ENCODE data around the gene FAM111A. TPM values are rescaled to one million over a fixed set of nuclear protein-coding genes. Genes with fewer than 3 reads are reported as not detected.
A peak's percentile ranks its signal among the peaks of the same experiment; 100 is the strongest.

FAM111A gene
- polyA plus RNA-seq, 3 donors = 34.6 to 101 (median 55.7) TPM

DNA sequence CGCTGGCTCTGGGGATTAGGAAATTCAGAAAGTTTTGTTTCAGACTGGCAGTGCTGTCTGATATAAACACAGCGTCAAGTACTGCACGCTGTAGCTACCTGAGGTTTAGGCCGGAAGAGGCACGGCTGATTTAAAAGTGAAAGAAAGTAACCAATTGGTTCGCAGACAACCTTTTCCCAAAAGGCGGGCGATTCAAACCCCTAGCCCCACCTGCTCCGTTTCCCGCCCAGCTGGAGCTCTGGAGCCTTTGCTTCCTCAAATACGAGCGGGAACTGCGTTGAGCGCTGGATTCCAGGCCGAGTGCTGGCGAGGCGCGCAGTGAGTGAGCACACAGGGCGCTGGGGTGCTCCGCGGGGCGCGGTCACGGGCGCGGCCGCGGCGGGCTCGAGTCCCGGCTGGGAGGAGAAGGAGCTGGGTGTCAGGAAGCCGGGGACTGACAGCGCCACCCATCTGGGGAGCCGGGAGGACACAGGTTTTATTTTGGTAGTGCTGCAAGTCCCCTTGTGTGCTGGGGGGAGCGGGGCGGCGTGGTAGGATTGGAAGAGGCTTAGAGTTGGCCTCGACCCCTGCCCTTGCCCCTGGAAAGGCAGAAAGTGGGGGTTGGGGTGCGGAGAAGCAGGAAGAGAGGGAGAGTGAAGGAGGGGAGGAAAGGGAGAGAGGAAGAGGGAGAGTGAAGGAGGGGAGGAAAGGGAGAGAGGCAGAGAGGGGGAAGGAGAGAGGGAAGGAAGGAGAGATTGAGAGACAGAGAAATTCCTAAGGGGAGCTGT, 2.1 kb downstream of the FAM111A start:
- peak overlapping the region; percentile 86 for H2AFZ ChIP-seq (ENCODE audit: insufficient read depth, low read depth, low read length, poor library complexity, severe bottlenecking)
- H3K4me1 Mint-ChIP-seq = peaks cover 61% of the 10 kb centered on the region
- no peaks in the 10 kb centered on the region for H3K27me3 ChIP-seq (ENCODE audit: control insufficient read depth in 2 of 2, insufficient read depth in 2 of 2, low read length in 2 of 2)
- H3K36me3 Mint-ChIP-seq = peaks cover 20 to 26% of the 10 kb centered on the region in 2 donors
- H3K4me3 Mint-ChIP-seq = peak overlapping the region; percentile 82 to 97
- peak overlapping the region; percentile 99 for H3K4me2 ChIP-seq (replicated peaks; ENCODE audit: extremely low read depth, low read length, poor library complexity, severe bottlenecking)
- no peaks in the 10 kb centered on the region for H3K27me3 Mint-ChIP-seq (ENCODE audit: low read depth in 3 of 3)
- peaks cover 4% of the 10 kb centered on the region for H4K20me1 ChIP-seq (ENCODE audit: insufficient read depth, low read length)
- H3K9ac ChIP-seq (ENCODE audit: insufficient read depth, low read length, poor library complexity, severe bottlenecking) = peak overlapping the region; percentile 70
- H3K9me3 Mint-ChIP-seq = no peaks in the 10 kb centered on the region
- H3K27ac Mint-ChIP-seq = peak overlapping the region; percentile 96 to 98 (median 97)
- peak overlapping the region; percentile 53 to 99 (median 55) for H3K4me3 ChIP-seq (replicated peaks in 1 of 3; ENCODE audit: low read depth in 2 of 3, low read length in 3 of 3)
- peak overlapping the region; percentile 91 to 99 for H3K27ac ChIP-seq (ENCODE audit: low read depth in 1 of 2, low read length in 2 of 2)
- TF ChIP-seq CTCF (IDR thresholded peaks at IDR 0.05) = no peak
- peaks cover 11 to 29% of the 10 kb centered on the region in 2 donors for H3K36me3 ChIP-seq (replicated peaks in 1 of 2; ENCODE audit: control insufficient read depth in 1 of 2, insufficient read depth in 2 of 2, low read length in 2 of 2)
- WGBS (ENCODE audit: insufficient coverage) = under 1% methylated on average over 35 of the region's 39 CpGs
- H3K79me2 ChIP-seq (ENCODE audit: insufficient read depth, low read length) = peaks cover 70% of the 10 kb centered on the region
- peaks cover 43 to 56% of the 10 kb centered on the region in 2 donors for H3K4me1 ChIP-seq (ENCODE audit: control insufficient read depth in 1 of 2, insufficient read depth in 2 of 2, low read length in 2 of 2)
- no peaks in the 10 kb centered on the region for H3K9me3 ChIP-seq (replicated peaks in 1 of 2; ENCODE audit: control insufficient read depth in 1 of 2, insufficient read depth in 1 of 2, low read length in 2 of 2)
- intact Hi-C loops (cut with micrococcal nuclease) = loop anchor here (5.0 to 10.0 kb wide), 3 partner anchors 37 to 570 kb away; partner anchors contain the start of genes FAM111B (in 1 of the 2), LPXN (in 1 of the 2) and ZFP91 (in 1 of the 2)
- peak; percentile 71 to 85 (median 79) for DNase-seq

GRCh38 chr11:59145534-59145933, 2.9 kb downstream of the FAM111A start:
- H3K27ac ChIP-seq (ENCODE audit: low read depth in 1 of 2, low read length in 2 of 2) = peak overlapping the region; percentile 91 to 99
- H3K27me3 ChIP-seq (ENCODE audit: control insufficient read depth in 2 of 2, insufficient read depth in 2 of 2, low read length in 2 of 2) = no peaks in the 10 kb centered on the region
- DNase-seq = peak; percentile 83 to 94 (median 93)
- no peak overlapping the region for H2AFZ ChIP-seq (ENCODE audit: insufficient read depth, low read depth, low read length, poor library complexity, severe bottlenecking)
- peaks cover 15 to 37% of the 10 kb centered on the region in 2 donors for H3K36me3 ChIP-seq (replicated peaks in 1 of 2; ENCODE audit: control insufficient read depth in 1 of 2, insufficient read depth in 2 of 2, low read length in 2 of 2)
- Mint-ChIP-seq H3K4me3 (peak overlapping the region; percentile 82 to 97), H3K9me3 (no peaks in the 10 kb centered on the region), H3K4me1 (peaks cover 62% of the 10 kb centered on the region), H3K36me3 (peaks cover 25 to 29% of the 10 kb centered on the region in 2 donors), H3K27ac (peak overlapping the region; percentile 90 to 98 (median 97)), H3K27me3 (ENCODE audit: low read depth in 3 of 3) (no peaks in the 10 kb centered on the region)
- H3K4me3 ChIP-seq (replicated peaks in 1 of 3; ENCODE audit: low read depth in 2 of 3, low read length in 3 of 3) = peak overlapping the region; percentile 53 to 99 (median 55)
- H3K79me2 ChIP-seq (ENCODE audit: insufficient read depth, low read length) = peaks cover 75% of the 10 kb centered on the region
- WGBS (ENCODE audit: insufficient coverage) = no CpG with 5 or more reads among the region's 4 CpGs
- intact Hi-C loops (cut with micrococcal nuclease) = loop anchor here in 1 of 2 donors (10.0 kb wide), 1 partner anchor 571 kb away; the partner anchor contains the start of genes LPXN and ZFP91
- H3K9me3 ChIP-seq (replicated peaks in 1 of 2; ENCODE audit: control insufficient read depth in 1 of 2, insufficient read depth in 1 of 2, low read length in 2 of 2) = no peaks in the 10 kb centered on the region
- peak overlapping the region; percentile 99 for H3K4me2 ChIP-seq (replicated peaks; ENCODE audit: extremely low read depth, low read length, poor library complexity, severe bottlenecking)
- TF ChIP-seq CTCF (IDR thresholded peaks at IDR 0.05) = no peak
- H3K9ac ChIP-seq (ENCODE audit: insufficient read depth, low read length, poor library complexity, severe bottlenecking) = peak overlapping the region; percentile 70
- H4K20me1 ChIP-seq (ENCODE audit: insufficient read depth, low read length) = peaks cover 4% of the 10 kb centered on the region
- H3K4me1 ChIP-seq (ENCODE audit: control insufficient read depth in 1 of 2, insufficient read depth in 2 of 2, low read length in 2 of 2) = peaks cover 43 to 56% of the 10 kb centered on the region in 2 donors

Data from CD14-positive monocyte (primary cell).